ENCODE results near the gene PCA3.

PCA3 gene

DNA sequence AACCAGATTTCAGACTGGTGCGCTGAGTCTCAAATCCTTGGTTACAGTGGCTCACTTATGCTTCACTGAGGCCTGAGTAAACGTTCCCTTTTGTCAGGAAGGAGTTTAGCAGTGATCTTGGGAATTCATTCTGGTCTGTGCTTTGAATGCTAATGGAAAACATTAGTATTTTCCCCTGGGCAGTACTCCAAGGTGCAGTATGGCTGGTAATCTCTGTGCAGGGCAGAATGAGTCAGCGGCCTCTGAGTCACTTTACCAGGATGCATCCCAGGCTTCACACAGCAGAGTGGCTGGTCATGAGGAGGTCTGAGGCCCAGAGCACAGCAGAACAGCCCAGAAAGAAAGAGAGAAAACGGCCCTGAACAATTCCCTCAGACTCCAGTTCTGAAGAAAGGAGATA is 54.0 kb downstream of the PCA3 start:
- in situ Hi-C loops (cut with MboI; ENCODE audit: low sequenced_read_pairs), result no loop called here

- in situ Hi-C loops (cut with MboI; ENCODE audit: low sequenced_read_pairs), result no loop called here
Measured at GRCh38 chr9:76820431-76820830, 56.2 kb downstream of the PCA3 start.

- in situ Hi-C loops (cut with MboI; ENCODE audit: low sequenced_read_pairs), result no loop called here
Measured at GRCh38 chr9:76827296-76828080, 63.2 kb downstream of the PCA3 start.

DNA sequence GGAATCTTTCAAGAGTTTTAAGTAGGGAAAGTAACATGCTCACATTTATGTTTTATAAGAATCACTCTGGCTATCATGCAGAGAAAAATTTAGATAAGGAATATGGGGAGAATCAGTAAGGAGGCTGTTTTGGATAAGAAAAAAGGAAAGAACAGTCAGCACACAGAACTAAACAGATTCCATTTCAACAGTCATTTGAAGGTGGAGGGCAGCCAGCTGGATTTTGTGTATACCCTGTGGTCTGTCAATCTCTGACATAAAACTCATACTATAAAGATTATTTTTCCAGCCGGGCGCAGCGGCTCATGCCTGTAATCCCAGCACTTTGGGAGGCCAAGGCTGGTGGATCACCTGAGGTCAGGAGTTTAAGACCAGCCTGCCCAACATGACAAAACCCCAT is 64.2 kb downstream of the PCA3 start:
- in situ Hi-C loops (cut with MboI; ENCODE audit: low sequenced_read_pairs), result no loop called here

GRCh38 chr9:76835571-76836283 is 71.5 kb downstream of the PCA3 start:
- in situ Hi-C loops (cut with MboI; ENCODE audit: low sequenced_read_pairs), result no loop called here
